ENCODE data around the gene EHD4. TPM values are rescaled to one million over a fixed set of nuclear protein-coding genes. Genes with fewer than 3 reads are reported as not detected.

The EHD4 gene
- total RNA-seq, 6 experiments from 2014 or later, result 14.1 to 21.8 (median 18.1) TPM

DNA sequence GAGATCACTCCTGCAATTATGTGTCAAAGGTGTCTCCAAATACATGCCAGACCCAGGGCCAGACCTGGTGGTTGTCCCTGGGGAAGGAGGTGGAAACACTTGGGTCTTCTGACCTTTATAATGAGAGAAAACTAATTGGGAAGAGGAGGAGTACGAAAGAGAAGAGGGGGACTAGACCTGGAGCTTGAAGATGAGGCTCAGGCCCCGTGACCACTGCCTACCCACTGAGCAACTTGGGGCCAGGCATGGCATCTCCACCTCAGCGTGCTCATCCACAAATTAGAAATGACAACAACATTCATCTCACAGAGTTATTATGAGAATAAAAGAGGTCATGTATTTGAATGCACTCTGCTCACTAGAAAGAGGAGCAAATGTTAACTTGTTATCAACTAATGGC, 59.1 kb downstream of the EHD4 start:
- no peak overlapping the region for H3K4me3 Mint-ChIP-seq
- no peak for DNase-seq
- TF ChIP-seq, protein P1, sequence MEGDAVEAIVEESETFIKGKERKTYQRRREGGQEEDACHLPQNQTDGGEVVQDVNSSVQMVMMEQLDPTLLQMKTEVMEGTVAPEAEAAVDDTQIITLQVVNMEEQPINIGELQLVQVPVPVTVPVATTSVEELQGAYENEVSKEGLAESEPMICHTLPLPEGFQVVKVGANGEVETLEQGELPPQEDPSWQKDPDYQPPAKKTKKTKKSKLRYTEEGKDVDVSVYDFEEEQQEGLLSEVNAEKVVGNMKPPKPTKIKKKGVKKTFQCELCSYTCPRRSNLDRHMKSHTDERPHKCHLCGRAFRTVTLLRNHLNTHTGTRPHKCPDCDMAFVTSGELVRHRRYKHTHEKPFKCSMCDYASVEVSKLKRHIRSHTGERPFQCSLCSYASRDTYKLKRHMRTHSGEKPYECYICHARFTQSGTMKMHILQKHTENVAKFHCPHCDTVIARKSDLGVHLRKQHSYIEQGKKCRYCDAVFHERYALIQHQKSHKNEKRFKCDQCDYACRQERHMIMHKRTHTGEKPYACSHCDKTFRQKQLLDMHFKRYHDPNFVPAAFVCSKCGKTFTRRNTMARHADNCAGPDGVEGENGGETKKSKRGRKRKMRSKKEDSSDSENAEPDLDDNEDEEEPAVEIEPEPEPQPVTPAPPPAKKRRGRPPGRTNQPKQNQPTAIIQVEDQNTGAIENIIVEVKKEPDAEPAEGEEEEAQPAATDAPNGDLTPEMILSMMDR (IDR thresholded peaks at IDR 0.05), result no peak
- H3K36me3 Mint-ChIP-seq (ENCODE audit: low read depth), result peaks cover 13% of the 10 kb centered on the region
- H3K9me3 Mint-ChIP-seq, result no peaks in the 10 kb centered on the region
- H3K27me3 Mint-ChIP-seq (ENCODE audit: insufficient read depth), result peaks cover 2% of the 10 kb centered on the region; the same call in 1 of the 2 replicates
- no peak overlapping the region for H3K27ac Mint-ChIP-seq
- H3K4me1 Mint-ChIP-seq (ENCODE audit: low read depth), result peaks cover 33% of the 10 kb centered on the region

DNA sequence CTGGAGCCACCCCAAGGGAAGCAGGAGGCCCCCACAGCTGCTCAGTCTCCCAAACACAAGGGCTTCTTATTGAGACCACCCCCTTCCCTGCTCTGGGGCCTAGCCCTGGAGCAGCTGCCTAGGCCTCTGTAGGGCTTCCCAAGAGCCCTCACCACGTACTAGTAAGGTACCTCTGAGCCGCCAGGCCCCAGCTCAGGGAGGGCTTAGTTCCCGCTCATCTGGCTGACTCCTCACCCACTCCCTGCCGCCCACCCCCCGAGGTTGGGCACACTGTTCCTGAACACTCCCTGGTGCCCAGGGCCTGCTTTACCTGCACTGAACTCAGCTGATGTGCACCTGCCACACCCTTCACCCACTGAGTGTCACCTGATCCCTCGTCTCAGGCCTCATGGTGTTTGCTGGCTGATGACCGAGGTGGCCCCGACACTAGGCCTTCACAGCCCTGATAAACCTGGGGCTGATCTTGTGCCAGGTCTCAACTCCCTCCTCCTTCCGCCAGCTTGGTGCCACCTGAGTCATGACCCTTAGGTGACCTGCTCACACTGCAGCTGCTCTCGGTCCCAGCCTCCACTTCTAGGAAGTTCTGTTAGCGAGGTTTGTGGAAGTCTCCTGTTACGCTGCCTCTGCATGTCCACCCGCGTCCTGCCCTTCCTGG, 60.5 kb downstream of the EHD4 start:
- Mint-ChIP-seq H3K27me3 (ENCODE audit: insufficient read depth) (no peaks in the 10 kb centered on the region), H3K36me3 (ENCODE audit: low read depth) (peaks cover 19% of the 10 kb centered on the region)
- no peak for DNase-seq

DNA sequence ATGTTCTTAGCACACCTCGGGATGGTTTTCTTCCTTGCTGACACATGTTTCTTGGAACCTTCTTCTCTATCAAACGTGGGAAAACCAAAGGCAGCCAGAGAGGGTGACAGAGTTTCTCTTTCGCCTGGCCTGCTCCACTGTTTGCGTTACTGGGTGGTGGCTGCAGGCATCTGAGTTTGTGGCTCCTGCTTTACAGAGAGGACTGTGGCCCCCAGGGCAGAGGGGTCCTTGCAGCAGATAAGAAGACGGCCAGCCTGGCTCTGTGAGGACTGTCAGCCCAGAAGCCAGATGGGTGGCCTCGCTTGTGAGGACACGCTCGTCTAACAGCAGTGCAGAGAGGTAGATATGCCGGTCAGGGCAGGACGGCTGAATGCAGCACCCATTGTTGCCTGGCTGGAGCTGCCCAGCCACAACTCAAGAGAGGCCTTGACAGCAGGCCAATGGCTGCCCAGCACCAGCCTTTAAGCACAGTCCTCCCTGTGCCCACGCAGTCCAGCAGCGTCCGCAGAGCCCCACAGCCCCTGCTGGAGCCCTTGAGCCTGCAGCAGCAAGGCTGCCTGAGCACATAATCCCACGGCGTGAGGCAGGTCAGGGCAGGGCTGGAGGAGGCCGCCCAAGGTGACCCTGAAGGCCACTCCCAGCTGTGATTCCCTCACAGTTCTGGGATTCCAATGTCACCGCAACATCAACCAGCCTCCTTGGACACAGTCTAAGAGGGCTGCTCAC, 63.5 kb downstream of the EHD4 start:
- Mint-ChIP-seq H3K27me3 (ENCODE audit: insufficient read depth) (no peaks in the 10 kb centered on the region), H3K4me3 (no peak overlapping the region), H3K9me3 (no peaks in the 10 kb centered on the region), H3K36me3 (ENCODE audit: low read depth) (peaks cover 24% of the 10 kb centered on the region), H3K4me1 (ENCODE audit: low read depth) (peaks cover 13% of the 10 kb centered on the region; the same call in 1 of the 2 replicates), H3K27ac (no peak overlapping the region)
- no peak for DNase-seq
- TF ChIP-seq, protein P1 (IDR thresholded peaks at IDR 0.05), result no peak

More for the DNA sequence above, 60.5 kb downstream of the EHD4 start:
- Mint-ChIP-seq H3K27ac (no peak overlapping the region), H3K9me3 (no peaks in the 10 kb centered on the region), H3K4me1 (ENCODE audit: low read depth) (peaks cover 21% of the 10 kb centered on the region; the same call in 1 of the 2 replicates), H3K4me3 (no peak overlapping the region)
- TF ChIP-seq, protein P1 (IDR thresholded peaks at IDR 0.05), result no peak

DNA sequence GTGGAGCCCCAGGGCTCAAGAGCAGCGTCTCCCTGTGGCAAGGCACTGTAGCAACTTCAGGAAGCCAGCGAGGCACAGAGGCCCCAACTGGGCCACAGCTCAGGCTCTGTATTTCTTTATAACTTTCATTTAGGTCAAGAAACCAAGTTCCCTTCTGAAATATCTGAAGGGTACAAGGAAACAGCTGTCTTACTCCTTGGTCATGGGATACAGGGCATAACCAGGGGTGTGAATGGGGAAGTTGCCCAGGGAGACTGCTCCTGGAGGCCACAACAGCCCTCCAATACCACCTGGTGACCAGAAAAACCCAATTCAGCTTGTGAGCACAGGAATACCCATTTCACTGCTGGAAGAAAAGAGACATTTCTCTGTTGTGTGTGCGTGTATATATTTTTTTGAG, 65.2 kb downstream of the EHD4 start:
- H3K4me3 Mint-ChIP-seq, result no peak overlapping the region; the same call in 1 of the 2 replicates
- peaks cover 23% of the 10 kb centered on the region for H3K36me3 Mint-ChIP-seq (ENCODE audit: low read depth)
- peaks cover 7% of the 10 kb centered on the region; the same call in 1 of the 2 replicates for H3K4me1 Mint-ChIP-seq (ENCODE audit: low read depth)
- TF ChIP-seq, protein P1 (IDR thresholded peaks at IDR 0.05), result no peak
- H3K27me3 Mint-ChIP-seq (ENCODE audit: insufficient read depth), result no peaks in the 10 kb centered on the region
- no peak for DNase-seq
- H3K9me3 Mint-ChIP-seq, result no peaks in the 10 kb centered on the region
- no peak overlapping the region for H3K27ac Mint-ChIP-seq

DNA sequence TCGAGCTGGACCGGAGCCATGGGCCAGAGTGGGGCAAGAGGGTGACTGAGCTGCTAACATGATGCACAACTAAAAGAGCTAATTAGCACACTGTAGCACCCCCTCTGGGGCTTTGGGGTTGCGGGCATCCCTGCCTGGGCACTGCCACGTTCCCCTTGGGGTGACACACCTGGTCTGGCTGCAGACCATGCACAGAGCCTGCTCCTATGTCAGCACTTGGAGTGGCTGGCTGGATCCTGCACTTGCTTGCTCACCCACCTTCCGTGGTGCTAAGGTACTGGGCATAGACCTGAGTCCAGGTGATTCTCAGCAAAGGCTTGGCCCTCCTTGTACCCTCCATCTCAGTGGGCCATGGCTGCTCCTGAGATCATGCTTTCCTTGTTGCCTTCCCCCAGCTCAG, 65.7 kb downstream of the EHD4 start:
- H3K27me3 Mint-ChIP-seq (ENCODE audit: insufficient read depth), result no peaks in the 10 kb centered on the region
- DNase-seq, result no peak
- no peak overlapping the region for H3K4me3 Mint-ChIP-seq
- peaks cover 7% of the 10 kb centered on the region; the same call in 1 of the 2 replicates for H3K4me1 Mint-ChIP-seq (ENCODE audit: low read depth)
- H3K36me3 Mint-ChIP-seq (ENCODE audit: low read depth), result peaks cover 23% of the 10 kb centered on the region
- H3K27ac Mint-ChIP-seq, result no peak overlapping the region
- H3K9me3 Mint-ChIP-seq, result no peaks in the 10 kb centered on the region
- TF ChIP-seq, protein P1 (IDR thresholded peaks at IDR 0.05), result no peak

Measured in HFFc6 (cell line).